Measurements from ENCODE around the gene IGLL1.
"Not testable (repeated sequence)": the region's sequence is repeated elsewhere in the genome, so short reads cannot be mapped to it uniquely, and the experiment has no call there.

IGLL1 gene
- 0 to 0.07 reads per million in 2 donors for total RNA-seq

- DNase-seq = no peak
Measured at GRCh38 chr22:23579870-23580575, at the start of gene IGLL1. IGLL1 (minus strand) TSS chr22:23580290; CDS start chr22:23580190, 100 bp downstream.

- DNase-seq = not testable (repeated sequence)
Measured at GRCh38 chr22:23628056-23628743, 48.1 kb upstream of the IGLL1 start.

- peak; percentile 42 for DNase-seq
Measured at GRCh38 chr22:23627401-23628055, 47.4 kb upstream of the IGLL1 start.

- DNase-seq = no peak
Measured at GRCh38 chr22:23626286-23626975, 46.3 kb upstream of the IGLL1 start.

GRCh38 chr22:23622634-23623033 lies 42.5 kb upstream of the IGLL1 start:
- no peak for DNase-seq

- DNase-seq = not testable (repeated sequence)
Measured at GRCh38 chr22:23621916-23622315, 41.8 kb upstream of the IGLL1 start.

- no peak for DNase-seq
Measured at GRCh38 chr22:23621082-23621780, 41.1 kb upstream of the IGLL1 start.

- no peak for DNase-seq
Measured at GRCh38 chr22:23613193-23613972, 33.3 kb upstream of the IGLL1 start.

GRCh38 chr22:23609983-23610781 lies 30.1 kb upstream of the IGLL1 start:
- DNase-seq = no peak

GRCh38 chr22:23608583-23608982 lies 28.5 kb upstream of the IGLL1 start:
- DNase-seq = no peak

- DNase-seq = no peak
Measured at GRCh38 chr22:23606204-23607131, 26.4 kb upstream of the IGLL1 start.

GRCh38 chr22:23604939-23605712 lies 25.0 kb upstream of the IGLL1 start:
- DNase-seq = no peak

- DNase-seq = no peak
Measured at GRCh38 chr22:23603266-23603665, 23.2 kb upstream of the IGLL1 start.

- DNase-seq = no peak
Measured at GRCh38 chr22:23598805-23599518, 18.9 kb upstream of the IGLL1 start.

- DNase-seq = not testable (repeated sequence)
Measured at GRCh38 chr22:23597576-23598268, 17.6 kb upstream of the IGLL1 start.

GRCh38 chr22:23595904-23596303 lies 15.8 kb upstream of the IGLL1 start:
- DNase-seq = not testable (repeated sequence)

- DNase-seq = no peak
Measured at GRCh38 chr22:23591846-23592245, 11.8 kb upstream of the IGLL1 start.
